A673 (cell line): ENCODE results near the gene ADAM17. TPM values are rescaled to one million over a fixed set of nuclear protein-coding genes. Genes with fewer than 3 reads are reported as not detected.

ENCODE experiments used
- BruUV-seq: library from RNA; stranded (reverse); fragments of 400-500 nt; replicated peaks from 2 replicates; lab custom pipeline; 2021; lab: Mats Ljungman, UMichigan
- CTCF ChIA-PET: fragments of 300-600 bp; sonication (Branson Sonifier 250); formaldehyde crosslinking; loops from one replicate; lab custom pipeline; 2022; ENCODE audit warnings: antibody characterized with exemption; lab: Charles Lee
- POLR2A ChIA-PET: fragments of 300-600 bp; sonication (Branson Sonifier 250); formaldehyde crosslinking; loops from one replicate; lab custom pipeline; 2022; ENCODE audit warnings: antibody characterized with exemption; ENCODE audit not compliant: low non-redundant PET; lab: Charles Lee
- DNase-seq: peaks from one replicate; pipeline ENCODE4 v3.0.0-alpha.2; 2015; ENCODE audit warnings: low spot score
- H3K27ac ChIP-seq: fragments of 200-600 bp; sonication (generic); 2 replicates; pipeline ENCODE4 v1.5.1; 2016; ENCODE audit warnings: mixed run types, low read depth, mild to moderate bottlenecking, mixed read lengths, antibody characterized with exemption, low read length; ENCODE audit not compliant: poor library complexity, severe bottlenecking
- H3K27me3 ChIP-seq: fragments of 200-600 bp; sonication (generic); replicated peaks from 2 replicates; pipeline ENCODE4 v1.6.1; 2017; ENCODE audit warnings: mixed run types, low read depth, mild to moderate bottlenecking, mixed read lengths, antibody characterized with exemption, low read length; ENCODE audit not compliant: insufficient read depth, poor library complexity
- H3K36me3 ChIP-seq: fragments of 200-600 bp; sonication (generic); 2 replicates; pipeline ENCODE4 v1.6.1; 2016; ENCODE audit warnings: mixed run types, mild to moderate bottlenecking, mixed read lengths, antibody characterized with exemption, low read length; ENCODE audit not compliant: insufficient read depth, poor library complexity, severe bottlenecking
- H3K4me1 ChIP-seq: fragments of 200-600 bp; sonication (generic); 2 replicates; pipeline ENCODE4 v1.6.1; 2017; ENCODE audit warnings: mixed run types, mild to moderate bottlenecking, mixed read lengths, antibody characterized with exemption, low read length; ENCODE audit not compliant: insufficient read depth, poor library complexity, severe bottlenecking
- H3K4me3 ChIP-seq: fragments of 200-600 bp; sonication (generic); 2 replicates; pipeline ENCODE4 v1.5.1; 2016; ENCODE audit warnings: low read depth, mixed run types, mild to moderate bottlenecking, mixed read lengths, low read length; ENCODE audit not compliant: poor library complexity, severe bottlenecking
- H3K9me3 ChIP-seq: fragments of 200-600 bp; sonication (generic); 2 replicates; pipeline ENCODE4 v1.6.1; 2016; ENCODE audit warnings: mixed run types, low read depth, mild to moderate bottlenecking, mixed read lengths, antibody characterized with exemption, low read length; ENCODE audit not compliant: poor library complexity, severe bottlenecking
- EZH2 ChIP-seq: fragments of 200-600 bp; sonication (generic); IDR thresholded peaks from 2 replicates; pipeline ENCODE4 v1.6.1; 2017; ENCODE audit warnings: borderline replicate concordance, low read depth, mild to moderate bottlenecking, mixed read lengths, antibody characterized with exemption, low read length; ENCODE audit not compliant: poor library complexity, severe bottlenecking
- intact Hi-C: fragments of 100-400 bp; cut with micrococcal nuclease; formaldehyde crosslinking; loops from one replicate; pipeline ENCODE4 v1.10.0; 2022; ENCODE audit not compliant: unreplicated experiment
- total RNA-seq: library from RNA; stranded (reverse); gene quantifications from 2 replicates; pipeline ENCODE4 v1.2.3, GENCODE V29; 2021
- TF ChIP-seq, protein P1 (sequence below): fragments of 300-800, 200-600 bp; sonication (generic); conservative IDR thresholded peaks from 2 replicates; pipeline ENCODE4 v1.5.1; 2017; ENCODE audit warnings: low read depth, mild to moderate bottlenecking, antibody characterized with exemption, low read length, moderate library complexity, mixed read lengths

ADAM17 gene
- total RNA-seq, 1 experiment from 2014 or later = 40.1 TPM

- Histone ChIP-seq H3K4me3 (no peak overlapping the region), H3K27me3 (no peaks in the 10 kb centered on the region), H3K27ac (no peak overlapping the region), H3K36me3 (no peaks in the 10 kb centered on the region), H3K9me3 (no peaks in the 10 kb centered on the region), H3K4me1 (no peaks in the 10 kb centered on the region)
- peak; percentile 26 for DNase-seq
- intact Hi-C loops = no loop called here
- ChIA-PET CTCF (no interaction called here), POLR2A (no interaction called here)
- TF ChIP-seq, protein P1, sequence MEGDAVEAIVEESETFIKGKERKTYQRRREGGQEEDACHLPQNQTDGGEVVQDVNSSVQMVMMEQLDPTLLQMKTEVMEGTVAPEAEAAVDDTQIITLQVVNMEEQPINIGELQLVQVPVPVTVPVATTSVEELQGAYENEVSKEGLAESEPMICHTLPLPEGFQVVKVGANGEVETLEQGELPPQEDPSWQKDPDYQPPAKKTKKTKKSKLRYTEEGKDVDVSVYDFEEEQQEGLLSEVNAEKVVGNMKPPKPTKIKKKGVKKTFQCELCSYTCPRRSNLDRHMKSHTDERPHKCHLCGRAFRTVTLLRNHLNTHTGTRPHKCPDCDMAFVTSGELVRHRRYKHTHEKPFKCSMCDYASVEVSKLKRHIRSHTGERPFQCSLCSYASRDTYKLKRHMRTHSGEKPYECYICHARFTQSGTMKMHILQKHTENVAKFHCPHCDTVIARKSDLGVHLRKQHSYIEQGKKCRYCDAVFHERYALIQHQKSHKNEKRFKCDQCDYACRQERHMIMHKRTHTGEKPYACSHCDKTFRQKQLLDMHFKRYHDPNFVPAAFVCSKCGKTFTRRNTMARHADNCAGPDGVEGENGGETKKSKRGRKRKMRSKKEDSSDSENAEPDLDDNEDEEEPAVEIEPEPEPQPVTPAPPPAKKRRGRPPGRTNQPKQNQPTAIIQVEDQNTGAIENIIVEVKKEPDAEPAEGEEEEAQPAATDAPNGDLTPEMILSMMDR = no peak
- TF ChIP-seq EZH2 = no peak
- BruUV-seq = no TSS peak
Observed at GRCh38 chr2:9565436-9566153, 10.0 kb upstream of the ADAM17 start.

- DNase-seq = no peak
- no TSS peak for BruUV-seq
- no peaks in the 10 kb centered on the region for H3K36me3 ChIP-seq
- ChIA-PET CTCF (no interaction called here), POLR2A (no interaction called here)
- TF ChIP-seq, protein P1 = no peak
- no peak for TF ChIP-seq EZH2
- H3K9me3 ChIP-seq = no peaks in the 10 kb centered on the region
- H3K4me1 ChIP-seq = peaks cover 5% of the 10 kb centered on the region
- intact Hi-C loops = no loop called here
- no peak overlapping the region for H3K27ac ChIP-seq
- no peak overlapping the region for H3K4me3 ChIP-seq
- H3K27me3 ChIP-seq = no peaks in the 10 kb centered on the region
Observed at GRCh38 chr2:9560628-9561027, 5.0 kb upstream of the ADAM17 start.

GRCh38 chr2:9558948-9559381, 3.3 kb upstream of the ADAM17 start:
- ChIA-PET CTCF (no interaction called here), POLR2A (no interaction called here)
- Histone ChIP-seq H3K36me3 (no peaks in the 10 kb centered on the region), H3K4me3 (no peak overlapping the region), H3K9me3 (no peaks in the 10 kb centered on the region), H3K27ac (peak overlapping the region; percentile 43), H3K4me1 (peaks cover 6% of the 10 kb centered on the region), H3K27me3 (no peaks in the 10 kb centered on the region)
- DNase-seq = no peak
- TF ChIP-seq EZH2 = no peak
- TF ChIP-seq, protein P1 = no peak
- BruUV-seq = no TSS peak
- intact Hi-C loops = no loop called here
